ENCODE data around the gene DPM2.

DNA sequence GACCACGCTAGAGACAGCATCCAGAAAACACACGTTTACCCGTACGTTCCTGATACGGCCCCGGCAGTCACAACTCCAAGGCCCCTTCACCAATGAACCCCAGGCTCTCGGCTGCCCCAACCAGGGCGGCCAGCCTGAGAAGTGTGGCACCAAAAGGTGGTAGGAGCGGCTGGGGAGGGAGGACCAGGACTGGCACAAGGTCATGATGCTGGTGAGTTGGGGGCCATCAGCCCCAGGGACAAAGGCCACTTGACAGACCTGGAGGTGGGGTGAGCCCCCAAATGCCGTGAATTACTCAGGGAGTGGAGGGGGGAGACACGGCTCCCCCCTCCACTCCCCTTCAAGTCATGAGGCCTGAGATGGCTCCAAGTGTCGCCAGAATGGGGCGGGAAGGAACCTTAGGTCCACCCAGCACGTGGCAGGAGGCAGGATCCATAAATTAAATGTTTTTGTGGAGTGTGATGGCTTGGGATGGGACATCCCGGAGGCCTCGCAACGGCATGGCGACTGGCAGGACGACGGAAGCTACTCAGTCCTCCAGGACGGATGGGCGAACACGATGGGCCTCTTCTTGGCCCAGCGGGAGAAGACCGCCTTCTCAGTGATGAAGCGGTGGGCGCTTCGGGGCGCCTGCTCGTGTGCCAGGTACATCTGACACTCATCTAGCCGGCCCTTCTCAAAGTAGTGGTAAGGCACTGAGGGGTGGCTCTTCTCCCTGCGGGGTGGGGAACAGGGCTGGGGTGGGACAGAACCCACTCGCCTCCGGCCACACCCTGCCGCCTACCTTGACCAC, 29.6 kb downstream of the DPM2 start:
- TF ChIP-seq HOXB5 (CRISPR knock-in tag; IDR thresholded peaks at IDR 0.05) (no peak), CTCF (IDR thresholded peaks at IDR 0.05) (no peak), KDM1A (IDR thresholded peaks at IDR 0.05; ENCODE audit: low read depth) (no peak)

All from A549 (cell line).